Loucy (cell line): Measurements from ENCODE around the gene CTNND2.
"Not testable (repeated sequence)": the region's sequence is repeated elsewhere in the genome, so short reads cannot be mapped to it uniquely, and the experiment has no call there.

ENCODE experiments used
- H2AFZ ChIP-seq: fragments of 200-600 bp; sonication (generic); 2 replicates; pipeline ENCODE4 v1.6.0; 2016; ENCODE audit warnings: antibody characterized with exemption, mild to moderate bottlenecking, low read length, moderate library complexity
- H3F3A ChIP-seq: fragments of 200-600 bp; 2 replicates; pipeline ENCODE4 v1.6.0; 2016; ENCODE audit warnings: antibody characterized with exemption, low read depth, mild to moderate bottlenecking
- H3K27me3 ChIP-seq: fragments of 200-600 bp; sonication (generic); 2 replicates; pipeline ENCODE4 v1.6.1; 2014; ENCODE audit warnings: low read length, mild to moderate bottlenecking; ENCODE audit not compliant: insufficient read depth, poor library complexity, severe bottlenecking
- H3K36me3 ChIP-seq: fragments of 200-600 bp; sonication (generic); 2 replicates; pipeline ENCODE4 v1.6.1; 2016; ENCODE audit warnings: low read length; ENCODE audit not compliant: insufficient read depth
- H3K4me1 ChIP-seq: fragments of 200-600 bp; sonication (generic); 2 replicates; pipeline ENCODE4 v1.5.1; 2014; ENCODE audit warnings: low read length, mild to moderate bottlenecking; ENCODE audit not compliant: insufficient read depth, poor library complexity, severe bottlenecking
- H3K4me2 ChIP-seq: fragments of 200-600 bp; sonication (generic); 2 replicates; pipeline ENCODE4 v1.6.0; 2014; ENCODE audit warnings: antibody characterized with exemption, low read length, low read depth, mild to moderate bottlenecking; ENCODE audit not compliant: poor library complexity, severe bottlenecking
- H3K4me3 ChIP-seq: fragments of 200-600 bp; sonication (generic); 2 replicates; pipeline ENCODE4 v1.5.1; 2014; ENCODE audit warnings: low read length, mild to moderate bottlenecking, mixed read lengths; ENCODE audit not compliant: poor library complexity, severe bottlenecking
- H3K79me2 ChIP-seq: fragments of 200-600 bp; sonication (generic); 2 replicates; pipeline ENCODE4 v1.6.1; 2014; ENCODE audit warnings: low read length; ENCODE audit not compliant: insufficient read depth
- H3K9ac ChIP-seq: fragments of 200-600 bp; sonication (generic); 2 replicates; pipeline ENCODE4 v1.6.0; 2014; ENCODE audit warnings: mild to moderate bottlenecking, low read depth, low read length, moderate library complexity; ENCODE audit not compliant: poor library complexity, severe bottlenecking
- H3K9me2 ChIP-seq: fragments of 200-600 bp; sonication (generic); replicated peaks from 2 replicates; pipeline ENCODE4 v1.6.1; 2016; ENCODE audit warnings: low read depth, low read length, mixed read lengths
- H3K9me3 ChIP-seq: fragments of 200-600 bp; sonication (generic); 2 replicates; pipeline ENCODE4 v1.6.1; 2014; ENCODE audit warnings: mild to moderate bottlenecking, antibody characterized with exemption, low read length, low read depth; ENCODE audit not compliant: insufficient read depth
- H4K20me1 ChIP-seq: fragments of 200-600 bp; sonication (generic); 2 replicates; pipeline ENCODE4 v1.6.0; 2014; ENCODE audit warnings: antibody characterized with exemption, low read length, mild to moderate bottlenecking; ENCODE audit not compliant: insufficient read depth, poor library complexity, severe bottlenecking
- EZH2phosphoT487 ChIP-seq: fragments of 200-600 bp; IDR thresholded peaks from 2 replicates; pipeline ENCODE4 v1.6.1; 2018; ENCODE audit warnings: antibody characterized with exemption, mild to moderate bottlenecking, moderate library complexity, borderline replicate concordance
- TF ChIP-seq, protein P1 (sequence below): fragments of 200-600 bp; sonication (generic); conservative IDR thresholded peaks from 2 replicates; pipeline ENCODE4 v1.5.1; 2014; ENCODE audit warnings: mild to moderate bottlenecking, antibody characterized with exemption, low read length

CTNND2 gene

DNA sequence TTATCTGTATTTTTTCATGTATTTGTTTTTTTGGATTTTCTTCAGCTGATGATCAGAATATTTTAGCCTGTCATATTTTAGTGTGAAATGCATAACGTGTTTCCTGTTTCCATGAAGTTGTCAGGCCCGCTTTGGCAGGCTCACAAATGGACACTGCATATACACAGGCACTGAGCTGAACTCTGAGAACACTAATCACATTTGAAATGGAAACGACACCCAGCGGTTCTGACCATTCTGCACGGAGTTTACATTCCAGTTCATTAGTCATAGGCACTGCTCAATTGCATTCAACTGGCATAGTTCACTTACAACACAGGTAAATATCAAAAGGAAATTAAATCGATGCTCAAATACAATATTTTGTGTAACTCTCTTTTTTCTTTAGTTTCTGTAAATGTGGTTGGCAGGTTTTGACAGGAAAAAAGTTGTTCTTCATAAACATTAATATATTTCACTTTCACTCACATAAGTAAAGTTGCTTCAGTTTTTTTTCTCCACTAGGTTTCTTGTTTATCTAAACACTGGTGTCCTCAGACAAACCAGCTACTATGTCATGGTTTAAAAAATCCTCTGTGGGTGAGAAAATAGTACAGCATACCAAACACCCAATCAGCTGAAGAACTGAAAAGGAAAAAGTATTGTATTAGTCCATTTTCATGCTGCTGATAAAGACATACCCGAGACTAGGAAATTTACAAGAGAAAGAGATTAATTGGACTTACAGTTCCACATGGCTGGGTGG, 584.2 kb downstream of the CTNND2 start:
- no peaks in the 10 kb centered on the region for H3K27me3 ChIP-seq
- H4K20me1 ChIP-seq: no peaks in the 10 kb centered on the region
- no peak overlapping the region for H3K4me2 ChIP-seq
- no peaks in the 10 kb centered on the region for H3F3A ChIP-seq
- TF ChIP-seq EZH2phosphoT487: no peak
- TF ChIP-seq, protein P1, sequence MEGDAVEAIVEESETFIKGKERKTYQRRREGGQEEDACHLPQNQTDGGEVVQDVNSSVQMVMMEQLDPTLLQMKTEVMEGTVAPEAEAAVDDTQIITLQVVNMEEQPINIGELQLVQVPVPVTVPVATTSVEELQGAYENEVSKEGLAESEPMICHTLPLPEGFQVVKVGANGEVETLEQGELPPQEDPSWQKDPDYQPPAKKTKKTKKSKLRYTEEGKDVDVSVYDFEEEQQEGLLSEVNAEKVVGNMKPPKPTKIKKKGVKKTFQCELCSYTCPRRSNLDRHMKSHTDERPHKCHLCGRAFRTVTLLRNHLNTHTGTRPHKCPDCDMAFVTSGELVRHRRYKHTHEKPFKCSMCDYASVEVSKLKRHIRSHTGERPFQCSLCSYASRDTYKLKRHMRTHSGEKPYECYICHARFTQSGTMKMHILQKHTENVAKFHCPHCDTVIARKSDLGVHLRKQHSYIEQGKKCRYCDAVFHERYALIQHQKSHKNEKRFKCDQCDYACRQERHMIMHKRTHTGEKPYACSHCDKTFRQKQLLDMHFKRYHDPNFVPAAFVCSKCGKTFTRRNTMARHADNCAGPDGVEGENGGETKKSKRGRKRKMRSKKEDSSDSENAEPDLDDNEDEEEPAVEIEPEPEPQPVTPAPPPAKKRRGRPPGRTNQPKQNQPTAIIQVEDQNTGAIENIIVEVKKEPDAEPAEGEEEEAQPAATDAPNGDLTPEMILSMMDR: no peak
- no peaks in the 10 kb centered on the region for H3K9me3 ChIP-seq
- no peaks in the 10 kb centered on the region for H3K36me3 ChIP-seq
- no peaks in the 10 kb centered on the region for H3K9me2 ChIP-seq
- no peaks in the 10 kb centered on the region for H3K4me1 ChIP-seq
- no peak overlapping the region for H2AFZ ChIP-seq
- no peak overlapping the region for H3K9ac ChIP-seq
- no peak overlapping the region for H3K4me3 ChIP-seq
- H3K79me2 ChIP-seq: no peaks in the 10 kb centered on the region

DNA sequence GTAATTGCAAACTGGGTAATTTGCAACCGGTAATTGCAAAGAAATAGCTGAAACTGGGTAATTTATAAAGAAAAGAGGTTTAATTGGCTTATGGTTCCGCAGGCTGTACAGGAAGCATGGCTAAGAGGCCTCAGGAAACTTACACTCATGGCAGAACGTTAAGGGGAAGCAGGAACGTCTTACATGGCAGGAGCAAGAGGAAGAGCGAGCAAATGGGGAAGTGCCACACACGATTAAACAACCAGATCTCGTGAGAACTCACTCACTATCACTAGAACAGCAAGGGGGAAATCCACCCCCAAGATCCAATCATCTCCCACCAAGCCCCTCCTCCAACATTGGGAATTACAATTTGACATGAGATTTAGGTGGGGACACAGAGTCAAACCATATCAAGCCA, 590.6 kb downstream of the CTNND2 start:
- not testable (repeated sequence) for H3K4me2 ChIP-seq, H3K4me3 ChIP-seq, H3K36me3 ChIP-seq, H2AFZ ChIP-seq, H3K9me2 ChIP-seq, H3K9me3 ChIP-seq, H3K4me1 ChIP-seq, H3K9ac ChIP-seq, H3K79me2 ChIP-seq, H3K27me3 ChIP-seq, H4K20me1 ChIP-seq, H3F3A ChIP-seq

DNA sequence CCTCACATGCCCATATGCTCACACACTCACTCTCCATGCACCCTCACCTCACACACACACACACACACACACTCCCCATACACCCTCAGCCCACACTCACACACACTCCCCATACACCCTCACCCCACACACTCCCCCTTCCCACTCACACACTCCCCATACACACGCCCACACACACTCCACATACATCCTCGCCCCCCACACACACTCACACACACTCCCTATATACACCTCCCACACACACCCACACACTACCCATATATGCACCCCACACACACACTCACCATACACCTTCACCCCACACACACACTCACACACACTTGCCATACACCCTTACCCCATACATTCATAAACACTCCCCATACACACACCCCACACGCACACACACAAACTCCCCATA, 592.5 kb downstream of the CTNND2 start:
- Histone ChIP-seq H3K9ac (no peak overlapping the region), H2AFZ (no peak overlapping the region), H3K4me2 (no peak overlapping the region), H3K4me1 (no peaks in the 10 kb centered on the region), H3K4me3 (no peak overlapping the region), H3K9me2 (no peaks in the 10 kb centered on the region), H3K27me3 (no peaks in the 10 kb centered on the region), H4K20me1 (no peaks in the 10 kb centered on the region), H3K36me3 (no peaks in the 10 kb centered on the region), H3K9me3 (no peaks in the 10 kb centered on the region), H3K79me2 (no peaks in the 10 kb centered on the region), H3F3A (no peaks in the 10 kb centered on the region)
- TF ChIP-seq EZH2phosphoT487: no peak
- TF ChIP-seq, protein P1: no peak

DNA sequence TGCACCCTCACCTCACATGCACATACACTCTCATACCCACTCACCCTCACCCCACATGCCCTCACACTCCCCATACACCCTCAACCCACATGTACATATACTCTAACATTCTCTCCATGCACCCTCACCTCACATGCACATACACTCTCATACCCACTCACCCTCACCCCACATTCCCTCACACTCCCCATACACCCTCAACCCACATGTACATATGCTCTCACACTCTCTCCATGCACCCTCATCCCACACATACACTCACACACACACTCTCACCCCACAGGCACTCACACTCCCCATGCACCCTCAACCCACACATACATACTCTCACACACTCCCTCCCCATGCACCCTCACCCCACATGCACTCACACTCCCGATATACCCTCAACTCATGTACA, 593.0 kb downstream of the CTNND2 start:
- no peaks in the 10 kb centered on the region for H3K27me3 ChIP-seq
- TF ChIP-seq, protein P1: no peak
- no peak for TF ChIP-seq EZH2phosphoT487
- no peaks in the 10 kb centered on the region for H3K79me2 ChIP-seq
- no peaks in the 10 kb centered on the region for H3K9me3 ChIP-seq
- no peak overlapping the region for H3K4me3 ChIP-seq
- H3K9me2 ChIP-seq: no peaks in the 10 kb centered on the region
- no peaks in the 10 kb centered on the region for H4K20me1 ChIP-seq
- no peak overlapping the region for H3K9ac ChIP-seq
- H2AFZ ChIP-seq: no peak overlapping the region
- H3K36me3 ChIP-seq: no peaks in the 10 kb centered on the region
- H3F3A ChIP-seq: no peaks in the 10 kb centered on the region
- no peak overlapping the region for H3K4me2 ChIP-seq
- no peaks in the 10 kb centered on the region for H3K4me1 ChIP-seq
